ENCODE results near the gene IREB2.
A peak's percentile ranks its signal among the peaks of the same experiment; 100 is the strongest.

The IREB2 gene

GRCh38 chr15:78392430-78392829 lies 45.6 kb upstream of the IREB2 start:
- TF ChIP-seq, protein P1, sequence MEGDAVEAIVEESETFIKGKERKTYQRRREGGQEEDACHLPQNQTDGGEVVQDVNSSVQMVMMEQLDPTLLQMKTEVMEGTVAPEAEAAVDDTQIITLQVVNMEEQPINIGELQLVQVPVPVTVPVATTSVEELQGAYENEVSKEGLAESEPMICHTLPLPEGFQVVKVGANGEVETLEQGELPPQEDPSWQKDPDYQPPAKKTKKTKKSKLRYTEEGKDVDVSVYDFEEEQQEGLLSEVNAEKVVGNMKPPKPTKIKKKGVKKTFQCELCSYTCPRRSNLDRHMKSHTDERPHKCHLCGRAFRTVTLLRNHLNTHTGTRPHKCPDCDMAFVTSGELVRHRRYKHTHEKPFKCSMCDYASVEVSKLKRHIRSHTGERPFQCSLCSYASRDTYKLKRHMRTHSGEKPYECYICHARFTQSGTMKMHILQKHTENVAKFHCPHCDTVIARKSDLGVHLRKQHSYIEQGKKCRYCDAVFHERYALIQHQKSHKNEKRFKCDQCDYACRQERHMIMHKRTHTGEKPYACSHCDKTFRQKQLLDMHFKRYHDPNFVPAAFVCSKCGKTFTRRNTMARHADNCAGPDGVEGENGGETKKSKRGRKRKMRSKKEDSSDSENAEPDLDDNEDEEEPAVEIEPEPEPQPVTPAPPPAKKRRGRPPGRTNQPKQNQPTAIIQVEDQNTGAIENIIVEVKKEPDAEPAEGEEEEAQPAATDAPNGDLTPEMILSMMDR (conservative IDR thresholded peaks at IDR 0.05) = no peak
- TF ChIP-seq ZFX (IDR thresholded peaks at IDR 0.05) = no peak
- H3K27ac ChIP-seq = no peak overlapping the region

DNA sequence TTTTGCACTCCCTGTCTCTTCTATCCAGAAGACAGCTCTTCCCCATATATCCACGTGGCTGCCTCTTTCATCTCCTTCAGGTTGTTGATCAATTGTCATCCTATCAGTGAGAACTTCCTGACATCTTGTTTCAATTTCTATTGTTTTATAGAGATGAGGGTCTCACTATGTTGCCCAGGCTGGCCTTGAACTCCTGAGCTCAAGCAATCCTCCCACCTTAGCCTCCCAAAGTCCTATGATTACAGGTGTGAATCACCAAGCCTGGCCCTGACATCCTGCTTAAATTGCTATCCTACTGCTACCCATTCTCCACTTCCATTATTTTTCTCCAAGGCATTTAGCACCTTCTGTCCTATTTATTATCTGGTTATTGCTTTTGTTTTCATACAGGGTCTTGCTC lies 44.9 kb upstream of the IREB2 start:
- TF ChIP-seq ZFX (IDR thresholded peaks at IDR 0.05) = no peak
- TF ChIP-seq, protein P1 (conservative IDR thresholded peaks at IDR 0.05) = no peak
- H3K27ac ChIP-seq = no peak overlapping the region

GRCh38 chr15:78394026-78394425 lies 44.0 kb upstream of the IREB2 start:
- no peak overlapping the region for H3K27ac ChIP-seq
- no peak for TF ChIP-seq ZFX (IDR thresholded peaks at IDR 0.05)
- TF ChIP-seq, protein P1 (conservative IDR thresholded peaks at IDR 0.05) = no peak

DNA sequence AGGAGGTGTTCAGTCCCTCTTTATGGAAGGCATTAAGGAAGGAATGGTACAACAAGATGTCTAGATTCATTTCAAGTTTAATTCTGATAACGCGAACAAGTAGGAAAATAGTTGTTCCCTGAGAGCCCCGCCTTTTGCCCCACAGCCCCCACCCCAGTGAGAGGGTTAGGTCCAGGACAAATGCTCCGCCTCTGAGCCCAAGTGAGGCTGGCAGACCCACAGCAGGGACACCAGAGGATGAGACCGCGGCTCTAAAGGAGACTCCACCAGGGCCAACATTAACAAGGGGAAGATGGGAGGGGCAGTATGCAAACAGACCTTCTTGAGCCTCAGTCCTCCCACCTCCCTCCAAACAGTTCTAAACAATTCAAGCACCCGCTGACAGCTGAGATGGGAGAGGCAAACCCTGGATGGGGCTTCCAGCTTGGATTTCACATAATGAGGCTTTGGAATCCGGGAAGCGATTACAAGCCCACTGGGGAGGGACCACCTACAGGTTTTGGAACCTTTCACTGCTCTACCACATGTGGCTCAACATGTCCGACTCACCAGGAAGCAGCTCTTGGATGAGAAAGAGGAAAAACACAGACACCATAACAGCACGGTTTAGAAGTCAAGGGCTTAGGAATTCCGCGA lies 42.9 kb upstream of the IREB2 start:
- TF ChIP-seq, protein P1 (conservative IDR thresholded peaks at IDR 0.05) = no peak
- no peak for TF ChIP-seq ZFX (IDR thresholded peaks at IDR 0.05)
- H3K27ac ChIP-seq = no peak overlapping the region

- H3K27ac ChIP-seq = peak overlapping the region; percentile 59; the same call in 1 of the 2 replicates
- TF ChIP-seq, protein P1 (conservative IDR thresholded peaks at IDR 0.05) = no peak
- TF ChIP-seq ZFX (IDR thresholded peaks at IDR 0.05) = no peak
Measured at GRCh38 chr15:78396186-78396814, 41.7 kb upstream of the IREB2 start.

GRCh38 chr15:78396976-78397375 lies 41.0 kb upstream of the IREB2 start:
- H3K27ac ChIP-seq = peak overlapping the region; percentile 59
- no peak for TF ChIP-seq ZFX (IDR thresholded peaks at IDR 0.05)
- TF ChIP-seq, protein P1 (conservative IDR thresholded peaks at IDR 0.05) = peak; percentile 91

DNA sequence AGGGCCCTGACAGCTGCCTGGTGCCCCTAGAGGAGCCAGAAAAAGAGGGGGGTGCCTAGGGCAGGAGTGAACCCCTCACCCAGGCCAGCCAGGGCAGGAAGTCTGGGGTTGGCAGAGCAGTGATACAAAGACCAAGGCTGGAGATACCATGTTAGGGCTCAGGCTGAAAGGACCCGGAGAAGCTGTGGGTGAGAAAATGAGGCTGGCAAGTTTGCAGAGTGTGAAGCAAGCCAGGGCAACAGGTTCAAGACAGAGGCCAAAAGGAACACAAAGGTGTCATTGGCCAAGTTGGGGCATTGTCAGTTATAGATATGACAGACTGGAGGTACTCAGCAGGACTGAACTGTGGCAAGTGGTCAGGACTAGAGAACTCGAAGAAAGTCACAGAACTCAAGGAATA lies 40.6 kb upstream of the IREB2 start:
- TF ChIP-seq ZFX (IDR thresholded peaks at IDR 0.05) = no peak
- TF ChIP-seq, protein P1 (conservative IDR thresholded peaks at IDR 0.05) = no peak
- H3K27ac ChIP-seq = peak overlapping the region; percentile 59

Data from C4-2B (cell line).